GM21390 (cell line): ENCODE measurements around the gene TLN1.

ENCODE experiments used
- ATAC-seq: cut with Tn5 transposase; IDR thresholded peaks from one replicate; pipeline ENCODE4 v1.9.1; 2021; ENCODE audit not compliant: unreplicated experiment

The TLN1 gene, protein sequence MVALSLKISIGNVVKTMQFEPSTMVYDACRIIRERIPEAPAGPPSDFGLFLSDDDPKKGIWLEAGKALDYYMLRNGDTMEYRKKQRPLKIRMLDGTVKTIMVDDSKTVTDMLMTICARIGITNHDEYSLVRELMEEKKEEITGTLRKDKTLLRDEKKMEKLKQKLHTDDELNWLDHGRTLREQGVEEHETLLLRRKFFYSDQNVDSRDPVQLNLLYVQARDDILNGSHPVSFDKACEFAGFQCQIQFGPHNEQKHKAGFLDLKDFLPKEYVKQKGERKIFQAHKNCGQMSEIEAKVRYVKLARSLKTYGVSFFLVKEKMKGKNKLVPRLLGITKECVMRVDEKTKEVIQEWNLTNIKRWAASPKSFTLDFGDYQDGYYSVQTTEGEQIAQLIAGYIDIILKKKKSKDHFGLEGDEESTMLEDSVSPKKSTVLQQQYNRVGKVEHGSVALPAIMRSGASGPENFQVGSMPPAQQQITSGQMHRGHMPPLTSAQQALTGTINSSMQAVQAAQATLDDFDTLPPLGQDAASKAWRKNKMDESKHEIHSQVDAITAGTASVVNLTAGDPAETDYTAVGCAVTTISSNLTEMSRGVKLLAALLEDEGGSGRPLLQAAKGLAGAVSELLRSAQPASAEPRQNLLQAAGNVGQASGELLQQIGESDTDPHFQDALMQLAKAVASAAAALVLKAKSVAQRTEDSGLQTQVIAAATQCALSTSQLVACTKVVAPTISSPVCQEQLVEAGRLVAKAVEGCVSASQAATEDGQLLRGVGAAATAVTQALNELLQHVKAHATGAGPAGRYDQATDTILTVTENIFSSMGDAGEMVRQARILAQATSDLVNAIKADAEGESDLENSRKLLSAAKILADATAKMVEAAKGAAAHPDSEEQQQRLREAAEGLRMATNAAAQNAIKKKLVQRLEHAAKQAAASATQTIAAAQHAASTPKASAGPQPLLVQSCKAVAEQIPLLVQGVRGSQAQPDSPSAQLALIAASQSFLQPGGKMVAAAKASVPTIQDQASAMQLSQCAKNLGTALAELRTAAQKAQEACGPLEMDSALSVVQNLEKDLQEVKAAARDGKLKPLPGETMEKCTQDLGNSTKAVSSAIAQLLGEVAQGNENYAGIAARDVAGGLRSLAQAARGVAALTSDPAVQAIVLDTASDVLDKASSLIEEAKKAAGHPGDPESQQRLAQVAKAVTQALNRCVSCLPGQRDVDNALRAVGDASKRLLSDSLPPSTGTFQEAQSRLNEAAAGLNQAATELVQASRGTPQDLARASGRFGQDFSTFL (N-terminal part only)

DNA sequence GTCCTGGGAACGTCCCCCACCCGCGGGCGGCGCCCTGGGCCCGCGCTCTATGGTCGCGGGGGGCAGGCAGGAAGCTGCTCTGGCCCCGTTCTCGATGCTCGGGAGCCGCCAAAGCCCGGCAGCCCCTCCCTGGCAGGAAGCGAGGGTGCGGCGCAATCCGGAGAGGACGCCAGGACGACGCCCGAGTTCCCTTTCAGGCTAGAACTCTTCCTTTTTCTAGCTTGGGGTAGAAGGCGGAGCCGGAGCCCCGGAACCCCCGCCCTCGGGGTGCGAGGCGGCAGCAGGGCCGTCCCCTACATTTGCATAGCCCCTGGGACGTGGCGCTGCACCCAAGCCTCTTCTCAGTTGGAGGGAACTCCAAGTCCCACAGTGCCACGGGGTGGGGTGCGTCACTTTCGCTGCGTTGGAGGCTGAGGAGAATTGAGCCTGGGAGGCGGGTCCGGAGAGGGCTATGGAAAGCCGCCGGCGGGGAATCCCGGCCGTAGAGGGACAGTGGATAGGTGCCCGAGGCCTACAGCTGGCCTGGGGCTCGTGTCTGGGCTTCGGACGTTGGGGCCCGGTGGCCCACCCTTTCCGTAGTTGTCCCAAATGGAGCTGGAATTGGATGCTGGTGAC lies at the start of gene TLN1, which contains the start of gene CREB3:
Gene TLN1, minus strand, starts transcription at position 11 of the 615 bp plus-strand sequence. CDS start 6,501 bp downstream, outside the sequence.
Gene CREB3, plus strand, starts transcription at position 482 of the 615 bp plus-strand sequence. Its CDS starts 107 bp downstream, at position 589.
- ATAC-seq, result peak; percentile 78

DNA sequence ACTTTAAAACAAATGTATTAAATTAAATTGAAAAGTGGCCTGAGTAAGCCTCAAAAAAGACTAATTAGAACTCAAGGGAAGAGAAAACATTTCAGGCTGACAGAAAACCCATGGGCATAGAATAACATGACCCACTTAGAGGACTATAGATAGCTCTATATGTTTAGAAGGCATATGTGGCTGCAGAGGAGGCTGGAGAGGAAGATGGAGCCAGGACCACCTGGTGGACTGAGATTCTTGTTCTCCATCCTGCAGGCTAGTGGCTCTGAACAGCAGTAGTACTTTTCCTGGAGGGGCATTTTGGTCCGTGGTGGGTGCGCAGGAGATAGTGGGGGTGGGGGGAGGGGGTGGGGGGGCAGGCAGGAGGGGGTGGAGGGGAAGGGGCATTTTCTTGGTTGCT lies 49.1 kb upstream of the TLN1 start:
- ATAC-seq, result no peak

DNA sequence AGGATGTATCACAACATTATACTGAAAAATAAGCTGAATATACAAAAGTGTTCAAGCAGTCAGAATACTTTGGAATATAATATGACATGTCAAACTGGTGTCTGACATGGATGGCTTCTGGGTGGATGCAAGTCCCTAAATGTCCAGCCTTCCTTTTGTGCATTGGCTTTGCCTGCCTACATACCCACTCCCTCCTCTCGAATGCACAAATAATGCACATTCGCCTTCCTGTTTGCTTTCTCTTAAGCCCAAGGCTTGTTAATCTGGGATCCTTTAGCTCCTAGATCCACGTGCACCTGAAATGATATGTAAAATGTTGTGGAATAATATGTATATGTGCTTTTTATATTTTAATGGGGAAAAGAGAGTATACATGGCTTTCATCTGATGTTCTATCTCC lies 46.5 kb upstream of the TLN1 start:
- ATAC-seq, result no peak

DNA sequence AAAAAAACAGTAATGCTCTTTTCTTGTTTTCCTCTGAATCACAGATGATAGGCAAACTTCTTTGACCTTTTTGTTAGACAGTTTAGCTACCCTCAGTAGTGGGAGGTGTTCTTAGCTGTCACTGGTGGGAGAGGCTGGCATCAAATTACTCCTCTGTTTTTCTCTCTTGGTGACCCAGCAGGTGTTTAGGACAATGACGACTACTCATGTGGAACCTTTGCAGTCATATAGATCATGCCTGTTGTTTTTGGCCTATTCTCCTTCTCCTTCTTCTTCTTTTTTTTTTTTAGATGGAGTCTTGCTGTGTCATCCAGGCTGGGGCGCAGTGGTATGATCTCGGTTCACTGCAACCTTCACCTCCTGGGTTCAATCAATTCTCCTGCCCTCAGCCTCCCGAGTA lies 44.0 kb upstream of the TLN1 start:
- no peak for ATAC-seq

DNA sequence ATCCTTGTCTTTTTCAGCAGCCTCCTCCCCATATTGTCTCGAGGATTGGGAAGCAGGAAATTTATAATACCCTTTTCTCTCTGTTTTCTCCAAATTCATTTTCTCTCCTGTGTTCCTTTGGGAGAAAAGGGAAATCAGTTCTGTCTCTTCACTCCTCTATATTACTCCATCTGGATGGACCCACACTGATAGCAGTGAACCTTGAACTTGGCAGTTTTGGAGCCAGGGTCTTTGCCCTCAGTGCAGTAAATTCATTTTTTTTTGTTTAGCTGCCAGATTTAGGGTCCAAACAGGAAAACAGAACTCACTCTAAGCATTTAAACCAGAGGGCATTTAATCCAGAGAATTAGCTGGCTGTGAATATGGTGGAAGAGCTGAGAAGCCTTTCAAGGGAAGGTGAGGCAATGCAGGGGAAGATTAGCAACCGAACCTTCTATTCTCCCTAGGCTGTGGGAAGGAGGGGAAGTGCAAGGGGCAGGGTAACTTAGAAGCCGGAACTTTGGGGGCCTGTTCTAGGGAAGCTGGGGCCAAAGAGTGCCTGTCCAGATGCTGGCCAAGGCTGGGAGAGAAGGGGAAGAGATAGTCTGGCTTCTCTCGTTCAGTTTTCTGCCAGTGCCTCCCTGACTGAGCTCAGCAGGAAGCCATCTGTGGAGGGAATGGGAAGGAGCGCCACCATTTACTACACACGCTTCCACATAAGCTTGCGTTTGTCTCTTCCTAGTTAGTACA lies 43.1 kb upstream of the TLN1 start:
- ATAC-seq, result no peak

DNA sequence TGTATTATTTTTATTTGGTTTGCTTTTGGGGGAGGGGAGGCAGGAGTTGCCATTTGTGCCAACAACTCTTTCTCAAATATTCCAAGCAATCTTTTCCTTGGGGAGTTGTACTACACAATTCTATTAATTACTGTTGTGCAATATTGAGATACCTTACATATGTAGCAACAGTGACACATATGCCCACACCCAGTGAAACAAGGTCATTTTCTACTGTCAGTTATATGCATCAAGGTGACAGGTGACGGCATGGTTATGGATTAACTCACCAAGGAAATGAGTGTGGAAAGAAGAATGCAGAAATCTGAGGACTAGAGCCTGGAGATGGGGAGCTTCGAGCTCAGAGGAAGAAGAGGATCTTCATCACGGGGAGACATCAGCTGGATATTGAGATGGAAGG lies 39.9 kb upstream of the TLN1 start:
- ATAC-seq, result no peak

DNA sequence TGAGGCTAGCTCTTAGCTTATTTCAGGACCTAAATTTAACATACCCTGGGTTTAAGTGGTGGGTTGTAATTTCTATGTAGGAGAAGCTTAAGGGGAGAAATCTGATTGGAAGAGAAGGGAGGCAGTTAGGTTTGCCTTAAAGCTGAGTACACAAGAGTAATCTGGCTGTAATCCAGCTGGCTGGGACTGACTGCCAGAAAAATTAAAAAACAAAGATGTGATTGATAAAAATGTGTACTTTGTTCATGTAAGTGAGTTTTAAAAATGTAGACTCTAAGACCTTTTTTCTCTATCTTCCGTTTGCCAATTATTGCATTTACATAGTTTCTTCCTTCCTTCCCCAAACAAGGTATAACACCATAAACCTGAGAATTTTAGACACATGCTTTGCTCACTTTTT lies 39.5 kb upstream of the TLN1 start:
- no peak for ATAC-seq

DNA sequence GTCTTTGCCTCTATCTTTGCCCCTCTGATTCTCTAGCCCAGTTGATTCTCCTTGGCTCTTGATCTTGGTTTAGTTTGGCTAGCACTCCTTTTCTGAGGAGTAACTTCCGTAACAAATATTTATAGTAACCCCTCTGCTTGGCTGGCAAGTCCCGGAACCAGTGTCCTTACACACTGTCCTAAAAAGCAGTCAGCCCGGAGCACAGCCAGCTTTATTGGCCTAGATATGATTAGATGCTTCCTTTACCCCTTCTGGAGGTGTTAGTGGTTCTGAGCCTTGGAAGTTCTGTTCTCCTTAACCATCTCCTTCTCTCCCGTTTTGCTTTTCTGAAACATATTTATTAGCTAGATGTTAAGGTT lies 39.1 kb upstream of the TLN1 start:
- ATAC-seq, result no peak

DNA sequence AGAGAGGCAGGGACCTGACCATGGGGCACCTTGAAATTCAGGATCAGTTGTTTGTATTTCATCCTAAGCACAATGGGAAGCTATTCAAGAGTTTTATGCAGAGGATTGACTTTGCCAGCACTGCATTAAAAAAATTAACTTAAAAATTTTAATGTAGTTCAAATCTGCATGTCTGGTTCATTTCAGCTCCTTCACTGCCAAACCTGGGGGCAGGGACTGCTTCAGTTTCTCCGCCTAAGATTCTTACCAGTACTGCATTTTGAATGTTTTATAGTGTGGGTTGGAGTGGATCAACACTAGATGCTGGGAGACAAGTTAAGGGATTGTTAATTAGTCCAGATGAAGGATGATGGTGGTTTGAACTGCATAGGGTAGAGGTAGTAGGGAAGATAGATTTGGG lies 37.8 kb upstream of the TLN1 start:
- no peak for ATAC-seq

DNA sequence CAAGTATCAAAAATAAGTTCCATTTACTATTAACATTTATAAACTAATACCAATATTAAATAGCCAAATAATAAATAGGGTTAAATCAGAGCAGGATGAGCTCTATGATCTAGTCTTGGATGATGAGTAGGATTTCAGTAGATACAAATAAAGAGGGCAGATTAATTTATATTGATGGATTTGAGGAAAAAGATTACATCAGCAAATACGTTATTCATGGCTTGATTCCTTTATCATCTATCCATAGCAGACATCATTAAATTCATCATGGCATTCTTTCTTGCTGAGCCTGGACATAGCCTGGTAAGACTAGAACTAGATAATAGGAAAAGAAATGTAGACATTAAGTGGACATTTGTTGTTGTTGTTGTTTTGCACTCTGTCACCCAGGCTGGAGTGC lies 35.5 kb upstream of the TLN1 start:
- no peak for ATAC-seq

DNA sequence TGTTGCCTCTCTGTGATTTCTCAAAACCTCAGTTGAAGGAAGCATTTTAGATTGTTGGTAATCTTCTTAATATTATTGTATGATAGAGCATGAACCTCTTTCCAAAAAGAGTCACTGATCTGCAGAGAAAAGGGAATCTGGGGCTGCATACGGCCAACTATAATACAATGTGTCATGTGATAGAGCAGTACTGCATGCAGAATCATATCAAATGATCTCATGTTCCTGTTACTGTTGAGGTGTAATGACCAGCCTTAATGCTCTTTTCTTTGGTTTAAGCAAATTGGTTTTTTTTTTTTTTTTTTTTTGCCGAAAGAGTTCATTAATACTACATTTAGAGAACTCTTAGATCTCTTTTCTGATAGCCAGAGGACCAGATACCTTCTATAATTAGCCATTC lies 35.0 kb upstream of the TLN1 start:
- ATAC-seq, result no peak

DNA sequence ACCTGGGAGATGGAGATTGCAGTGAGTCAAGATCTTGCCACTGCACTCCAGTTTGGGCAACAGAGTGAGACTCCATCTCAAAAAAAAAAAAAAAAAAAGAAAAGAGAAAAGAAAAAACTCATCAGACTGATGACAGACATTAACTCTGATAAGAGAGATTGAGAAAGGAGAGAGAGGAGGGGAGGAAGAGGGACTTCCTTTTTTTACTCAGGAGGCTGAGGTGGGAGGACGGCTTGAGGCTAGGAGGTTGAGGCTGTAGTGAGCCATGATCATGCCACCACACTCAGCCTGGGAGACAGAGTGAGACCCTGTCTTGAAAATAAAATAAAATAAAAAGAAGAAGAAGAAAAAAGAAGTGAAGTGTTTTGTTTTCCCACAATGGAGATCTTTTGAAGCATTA lies 31.8 kb upstream of the TLN1 start:
- no peak for ATAC-seq

DNA sequence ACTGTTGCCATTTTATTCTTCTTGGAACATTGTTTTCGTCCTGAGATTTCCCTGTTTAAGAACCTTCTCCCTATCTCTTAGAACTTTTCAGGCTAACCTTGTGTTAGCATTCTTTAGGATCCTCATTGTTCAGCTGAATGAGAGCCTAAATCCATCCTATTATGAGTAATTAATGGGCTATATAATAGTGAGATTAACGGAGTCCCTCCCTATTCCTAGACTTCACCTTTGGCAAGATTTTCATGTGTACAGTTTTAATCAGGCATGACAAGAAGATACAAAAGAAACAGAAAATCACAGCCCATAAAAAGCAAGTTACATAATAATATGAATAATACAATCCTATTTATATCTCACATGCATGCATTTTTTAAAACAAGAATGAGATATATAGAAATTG lies 31.2 kb upstream of the TLN1 start:
- no peak for ATAC-seq

DNA sequence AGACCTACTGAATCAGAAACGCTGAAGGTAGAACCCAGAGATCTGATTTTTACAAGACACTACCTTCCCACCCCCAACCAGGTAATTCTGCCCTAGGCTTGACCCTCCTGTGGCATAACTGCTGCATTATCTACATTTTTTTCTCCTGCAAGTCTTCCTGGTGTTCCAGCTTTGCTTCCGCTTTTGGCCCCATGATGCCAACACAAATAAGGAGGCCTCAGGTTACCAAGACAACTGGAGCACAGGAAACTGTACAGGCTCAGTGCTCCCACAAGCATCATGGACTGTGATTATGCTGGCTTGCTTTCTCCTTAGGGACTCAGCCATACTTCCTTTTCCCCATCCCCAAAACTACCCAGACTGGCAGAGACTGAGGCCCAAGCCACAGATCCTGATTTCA lies 28.7 kb upstream of the TLN1 start:
- ATAC-seq, result no peak

DNA sequence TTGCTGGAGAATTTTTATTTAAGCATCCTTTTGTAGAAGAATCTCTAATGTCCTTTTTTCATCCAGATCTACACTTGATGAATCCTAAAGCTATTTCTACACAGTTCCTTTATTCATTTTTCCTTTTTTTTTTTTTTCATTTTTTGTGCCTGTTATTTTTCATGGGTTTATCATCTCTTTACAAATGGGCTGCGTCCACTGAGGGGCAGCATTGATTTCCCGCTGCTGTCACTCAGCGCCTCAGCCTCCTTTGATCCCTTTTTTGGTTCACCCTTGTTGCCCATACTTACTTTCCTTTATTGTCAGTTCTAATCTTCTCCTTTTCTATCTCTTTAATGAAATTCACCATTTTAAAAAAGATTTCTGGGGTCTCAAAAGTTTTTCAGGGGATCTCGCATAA lies 27.8 kb upstream of the TLN1 start:
- ATAC-seq, result no peak

DNA sequence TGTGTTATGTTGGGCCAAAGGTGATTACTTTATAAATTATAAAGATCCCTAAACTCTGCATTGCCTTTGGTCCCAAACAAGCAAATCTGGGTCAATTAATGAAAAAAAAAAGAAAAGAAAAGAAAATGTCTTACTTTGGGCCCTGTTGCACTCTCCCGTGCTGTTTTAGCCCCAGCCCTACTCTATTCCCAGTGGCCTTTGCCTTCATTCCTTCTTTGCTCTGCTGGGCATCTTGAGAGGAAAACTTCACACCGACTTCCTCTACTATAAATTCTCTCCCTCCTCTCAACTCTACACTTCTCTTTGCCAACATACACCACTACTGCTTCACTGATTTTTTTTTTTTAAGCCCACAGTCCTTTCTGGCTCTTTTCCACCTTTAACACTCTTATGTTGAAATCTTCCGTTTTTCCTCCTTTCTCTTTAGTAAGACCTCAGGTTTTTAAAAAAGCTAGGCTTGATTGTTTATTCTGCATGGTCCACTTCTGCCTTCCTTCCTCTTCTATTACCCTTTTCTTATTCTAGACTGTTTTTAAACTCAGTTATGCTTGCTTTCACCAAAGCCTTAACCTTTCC lies 26.6 kb upstream of the TLN1 start:
- ATAC-seq, result no peak

DNA sequence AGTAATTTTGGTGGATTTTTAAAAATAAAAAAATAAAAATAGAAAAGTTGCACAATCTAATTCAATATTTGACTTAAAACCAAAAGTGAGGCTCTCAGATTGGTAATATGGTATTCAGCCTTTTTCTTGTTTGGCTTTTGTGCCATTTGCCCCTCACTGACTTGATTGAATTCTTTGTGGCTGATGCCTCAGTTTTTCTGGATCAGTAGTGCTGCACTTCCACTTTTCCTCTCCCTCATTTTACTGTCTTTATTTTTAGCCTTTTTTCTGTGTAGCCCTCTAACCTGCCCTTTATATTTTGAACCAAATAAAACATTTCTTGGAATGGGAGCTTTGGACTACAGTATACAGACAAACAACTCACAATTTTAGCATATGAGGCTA lies 25.9 kb upstream of the TLN1 start:
- no peak for ATAC-seq

DNA sequence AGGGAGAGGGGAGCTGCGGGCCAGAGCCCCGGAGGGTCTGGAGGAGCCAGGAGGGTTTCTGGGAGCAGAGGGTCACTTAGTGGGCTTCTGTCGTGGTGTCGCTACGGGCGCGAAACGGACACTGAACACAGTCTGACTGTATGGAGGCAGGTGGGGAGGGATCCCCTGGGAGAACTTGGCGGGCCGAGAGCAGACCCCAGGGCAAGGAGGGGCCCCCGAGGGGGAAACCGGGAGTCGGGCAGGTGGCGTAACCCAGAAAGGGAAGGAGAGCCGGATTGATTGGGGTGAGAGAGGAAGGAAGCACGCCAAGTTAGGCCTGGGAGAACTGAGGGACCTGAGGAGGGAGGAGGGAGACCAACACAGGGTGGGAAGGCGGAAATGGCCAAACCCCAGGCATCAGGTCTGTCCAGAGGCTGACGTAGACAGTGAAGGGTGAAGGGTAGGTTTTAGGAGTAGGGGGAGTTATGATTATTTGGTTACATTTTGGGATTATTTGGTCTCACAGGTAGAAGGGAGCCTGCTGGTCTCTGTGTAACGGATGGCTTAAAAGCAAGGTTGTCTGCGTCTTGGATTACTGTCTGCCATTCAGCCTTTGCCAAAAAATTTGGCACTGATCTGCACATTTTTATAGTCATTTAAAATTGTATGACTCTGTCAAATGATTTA lies 25.4 kb upstream of the TLN1 start:
- ATAC-seq, result peak; percentile 39
